GM19463 (cell line): ENCODE measurements around the gene HAUS8.
"Not testable (repeated sequence)": the region's sequence is repeated elsewhere in the genome, so short reads cannot be mapped to it uniquely, and the experiment has no call there.

Experiments
- ATAC-seq: cut with Tn5 transposase; IDR thresholded peaks from one replicate; pipeline ENCODE4 v1.9.1; 2021; ENCODE audit warnings: mild to moderate bottlenecking, moderate library complexity; ENCODE audit not compliant: unreplicated experiment

The HAUS8 gene

DNA sequence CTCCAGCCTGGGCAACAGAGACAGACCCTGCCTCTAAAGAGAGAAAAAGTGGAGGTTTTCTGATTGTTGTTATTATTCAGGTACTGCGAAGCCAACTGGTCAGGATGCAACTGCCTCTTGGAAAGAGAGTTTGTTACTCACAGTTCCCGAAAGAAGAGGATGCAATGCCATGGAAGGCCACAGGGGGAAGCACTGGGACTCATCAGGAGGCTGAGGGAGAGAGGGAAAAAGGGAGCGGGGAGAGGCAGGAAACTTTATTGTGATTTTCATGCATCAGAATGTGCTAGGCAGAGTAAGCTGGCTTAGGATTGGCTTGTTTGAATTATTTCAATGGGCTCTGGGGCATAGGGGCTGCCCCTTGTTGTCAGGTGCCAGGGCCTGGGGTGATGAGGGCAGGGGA lies 27.9 kb upstream of the HAUS8 start:
- ATAC-seq, result no peak

GRCh38 chr19:17101686-17102628 lies 26.7 kb upstream of the HAUS8 start:
- ATAC-seq, result no peak

DNA sequence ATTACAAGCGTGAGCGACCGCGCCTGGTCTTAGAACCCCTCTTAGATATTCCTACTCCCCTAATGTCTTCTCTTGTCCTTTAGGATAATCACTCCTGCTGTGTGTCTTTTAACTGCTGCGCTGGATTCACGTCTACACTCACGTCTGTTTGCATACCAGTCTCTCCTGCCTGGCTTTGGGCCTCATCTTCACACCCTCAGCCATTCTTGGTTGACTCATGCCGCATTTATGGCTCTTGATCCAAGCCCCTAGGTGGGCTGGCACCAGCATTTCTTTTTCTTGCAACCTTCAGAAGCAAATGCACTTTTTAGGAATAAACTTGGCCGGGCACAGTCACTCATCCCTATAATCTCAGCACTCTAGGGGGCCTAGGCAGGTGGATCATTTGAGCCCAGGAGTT lies 23.1 kb upstream of the HAUS8 start:
- no peak for ATAC-seq

DNA sequence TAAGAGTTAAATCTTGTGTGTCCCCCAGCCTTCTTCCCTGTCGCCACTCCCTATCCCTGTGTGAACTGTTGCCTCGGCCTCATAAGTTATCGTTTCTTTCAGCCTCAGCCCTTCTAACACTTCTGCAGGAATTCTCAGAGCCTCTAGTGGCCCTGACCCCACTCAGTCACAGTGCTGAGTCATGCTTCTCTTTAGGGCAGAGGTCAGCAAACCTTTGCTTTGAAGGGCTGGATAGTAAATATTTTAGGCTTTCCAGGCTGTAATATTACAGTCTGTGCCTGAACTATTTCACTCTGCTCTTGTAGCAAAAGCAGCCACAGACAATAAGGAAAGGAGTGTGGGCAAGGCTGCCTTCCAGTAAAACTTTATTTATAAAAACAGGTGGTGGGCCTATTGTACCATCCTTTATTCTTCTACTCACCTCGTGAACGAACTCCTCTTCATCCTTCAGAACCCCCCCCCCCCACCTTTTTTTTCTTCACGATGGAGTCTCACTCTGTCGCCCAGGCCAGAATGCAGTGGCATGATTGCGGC lies 22.4 kb upstream of the HAUS8 start:
- no peak for ATAC-seq

DNA sequence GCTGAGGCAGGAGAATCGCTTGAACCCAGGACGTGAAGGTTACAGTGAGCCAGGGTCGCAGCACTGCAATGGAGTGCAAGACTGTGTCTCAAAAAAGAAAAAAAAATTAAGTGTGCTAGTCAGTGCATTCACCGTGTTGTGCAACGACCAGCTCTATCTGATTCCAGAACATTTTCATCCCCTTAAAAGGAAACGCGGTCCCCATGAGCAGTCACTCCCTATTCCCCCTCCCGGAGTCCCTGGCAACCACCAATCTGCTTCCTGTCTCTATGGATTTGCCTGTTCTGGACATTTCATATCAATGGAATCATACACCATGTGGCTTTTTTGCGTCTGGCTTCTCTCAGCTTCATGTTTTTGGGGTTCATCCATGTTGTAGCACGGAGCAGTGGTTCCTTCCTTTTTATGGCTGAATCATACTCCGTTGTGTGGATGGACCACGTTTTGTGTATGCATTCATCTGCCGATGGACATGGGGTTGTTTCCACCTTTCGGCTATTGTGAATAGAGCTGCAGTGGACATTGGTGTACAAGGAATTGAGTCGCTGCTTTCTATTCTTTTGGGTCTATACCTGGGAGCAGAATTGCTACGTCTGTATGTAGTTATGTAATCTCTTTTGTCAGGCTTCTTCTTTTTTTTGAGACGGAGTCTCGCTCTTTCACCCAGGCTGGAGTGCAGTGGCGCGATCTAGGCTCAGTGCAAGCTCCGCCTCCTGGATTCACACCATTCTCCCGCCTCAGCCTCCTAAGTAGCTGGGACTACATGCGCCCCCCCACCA lies 20.1 kb upstream of the HAUS8 start:
- ATAC-seq, result no peak

- not testable (repeated sequence) for ATAC-seq
Observed at GRCh38 chr19:17094694-17095093, 19.4 kb upstream of the HAUS8 start.

DNA sequence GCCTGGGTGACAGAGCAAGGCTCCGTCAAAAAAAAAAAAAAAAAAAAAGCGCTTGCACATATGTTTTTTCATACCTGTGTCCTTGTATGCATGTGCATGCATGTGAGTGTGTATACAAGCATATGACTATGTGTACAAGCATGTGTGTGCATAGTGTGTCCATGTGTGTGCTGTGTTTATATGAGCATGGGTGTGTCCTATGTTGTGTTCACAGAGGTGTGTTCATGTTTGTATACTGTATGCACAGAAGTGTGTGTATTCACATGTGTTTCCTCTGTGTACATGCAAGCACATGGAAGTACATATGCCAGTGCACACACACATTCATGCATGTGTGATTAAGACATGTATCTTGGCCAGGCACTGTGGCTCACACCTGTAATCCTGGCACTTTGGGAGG lies 17.4 kb upstream of the HAUS8 start:
- ATAC-seq, result no peak

- ATAC-seq, result no peak
Observed at GRCh38 chr19:17091758-17092333, 16.6 kb upstream of the HAUS8 start.

- no peak for ATAC-seq
Observed at GRCh38 chr19:17090583-17090982, 15.3 kb upstream of the HAUS8 start.

DNA sequence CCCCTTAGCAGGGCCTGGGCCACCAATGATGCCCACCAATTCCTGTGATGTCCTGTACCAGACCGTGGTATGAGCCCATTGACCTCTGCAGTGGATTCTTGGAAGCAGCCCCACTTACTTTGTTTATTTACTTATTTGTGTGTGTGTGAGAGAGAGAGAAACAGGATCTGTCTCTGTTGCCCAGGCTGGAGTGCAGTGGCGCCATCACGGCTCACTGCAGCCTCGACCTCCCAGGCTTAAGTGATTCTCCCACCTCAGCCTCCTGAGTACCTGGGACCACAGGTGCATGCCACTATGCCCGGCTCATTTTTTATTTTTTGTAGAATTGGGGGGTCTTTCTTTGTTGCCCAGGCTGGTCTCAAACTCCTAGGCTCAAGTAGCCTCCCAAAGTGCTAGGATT lies 13.3 kb upstream of the HAUS8 start:
- no peak for ATAC-seq

DNA sequence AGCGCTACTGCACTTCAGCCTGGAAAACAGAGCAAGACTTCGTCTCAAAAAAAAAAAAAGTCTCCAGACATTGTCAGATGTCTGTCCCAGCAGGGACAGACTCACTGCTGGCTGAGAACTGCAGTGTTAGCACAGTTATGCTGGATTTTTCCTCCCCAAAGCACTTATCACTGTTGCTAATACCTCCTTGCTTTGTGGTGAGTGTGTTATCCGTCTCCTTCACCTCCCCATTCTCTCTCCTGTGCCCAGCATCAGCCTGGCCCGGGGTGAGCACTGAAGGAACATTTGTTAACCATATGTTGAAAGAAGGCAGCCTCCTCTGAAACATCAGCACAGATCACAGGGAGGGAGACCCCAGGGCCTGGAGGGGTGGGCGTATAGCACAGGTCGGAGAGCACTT lies 11.6 kb upstream of the HAUS8 start:
- ATAC-seq, result no peak

DNA sequence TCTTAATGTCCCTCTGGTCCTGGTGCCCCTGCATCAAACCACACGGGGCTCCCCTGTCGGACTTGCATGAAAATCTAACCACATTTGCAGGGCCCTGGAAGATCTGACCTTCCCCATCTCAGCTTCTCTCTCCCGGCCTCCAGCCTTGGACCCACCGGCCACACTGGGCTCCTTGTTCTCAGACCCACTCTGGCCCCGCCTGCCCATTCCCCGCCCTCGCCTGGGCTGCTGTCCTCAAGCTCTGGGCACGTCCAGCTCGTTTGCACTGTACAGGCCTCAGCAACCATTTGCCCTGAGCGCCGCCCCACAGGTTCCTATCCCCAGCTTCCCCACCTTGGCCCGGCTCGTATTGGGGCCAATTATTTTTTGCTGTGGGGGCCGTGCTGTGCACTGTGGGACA lies 10.9 kb upstream of the HAUS8 start:
- ATAC-seq, result no peak

DNA sequence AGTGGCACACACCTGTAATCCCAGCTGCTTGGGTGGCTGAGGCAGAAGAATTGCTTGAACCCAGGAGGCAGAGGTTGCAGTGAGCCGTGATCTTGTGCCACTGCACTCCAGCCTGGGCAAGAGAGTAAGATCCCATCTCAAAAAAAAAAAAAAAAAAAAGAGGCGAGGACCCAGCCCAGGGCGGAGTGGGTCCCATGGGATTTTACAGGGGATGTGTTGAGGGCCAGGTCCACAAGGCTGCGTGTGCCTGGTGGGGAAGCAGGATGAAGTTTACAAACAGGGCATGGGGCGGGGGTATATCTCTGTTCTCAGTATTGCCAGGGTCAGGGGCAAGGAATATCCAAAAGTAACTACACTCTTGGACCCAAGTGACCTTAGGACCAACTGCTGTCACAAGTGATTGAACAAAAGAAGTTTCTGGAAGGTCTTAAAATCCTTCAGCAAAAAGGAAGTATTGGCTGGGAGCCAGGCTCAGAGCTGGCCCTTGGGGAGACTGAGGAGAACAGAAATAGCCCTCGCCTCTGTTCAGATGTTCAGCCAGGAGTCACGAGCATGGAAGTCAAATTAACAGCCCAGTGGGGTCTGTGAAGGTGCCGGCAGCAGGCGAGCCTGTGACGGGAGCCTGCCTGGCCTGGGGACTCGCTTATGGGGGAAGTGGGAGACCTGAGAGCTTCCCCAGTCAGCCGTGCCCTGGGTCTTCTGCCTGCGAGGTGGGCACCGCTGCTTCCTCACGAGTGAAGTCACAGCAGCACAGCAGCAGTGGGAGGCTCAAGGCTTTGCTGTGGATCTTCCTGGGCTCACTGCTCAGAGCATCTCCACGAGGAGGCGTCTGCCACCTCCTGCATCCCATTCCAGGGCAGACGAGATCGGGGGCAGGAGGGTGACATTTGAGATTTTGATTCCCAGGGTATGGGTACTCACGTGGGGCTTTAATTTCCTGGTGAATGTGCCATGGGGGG lies 6.7 kb upstream of the HAUS8 start:
- no peak for ATAC-seq

GRCh38 chr19:17080440-17080801 lies 5.2 kb upstream of the HAUS8 start:
- ATAC-seq, result no peak

- no peak for ATAC-seq
Observed at GRCh38 chr19:17079710-17080439, 4.6 kb upstream of the HAUS8 start.

GRCh38 chr19:17078920-17079709 lies 3.9 kb upstream of the HAUS8 start:
- ATAC-seq, result no peak

DNA sequence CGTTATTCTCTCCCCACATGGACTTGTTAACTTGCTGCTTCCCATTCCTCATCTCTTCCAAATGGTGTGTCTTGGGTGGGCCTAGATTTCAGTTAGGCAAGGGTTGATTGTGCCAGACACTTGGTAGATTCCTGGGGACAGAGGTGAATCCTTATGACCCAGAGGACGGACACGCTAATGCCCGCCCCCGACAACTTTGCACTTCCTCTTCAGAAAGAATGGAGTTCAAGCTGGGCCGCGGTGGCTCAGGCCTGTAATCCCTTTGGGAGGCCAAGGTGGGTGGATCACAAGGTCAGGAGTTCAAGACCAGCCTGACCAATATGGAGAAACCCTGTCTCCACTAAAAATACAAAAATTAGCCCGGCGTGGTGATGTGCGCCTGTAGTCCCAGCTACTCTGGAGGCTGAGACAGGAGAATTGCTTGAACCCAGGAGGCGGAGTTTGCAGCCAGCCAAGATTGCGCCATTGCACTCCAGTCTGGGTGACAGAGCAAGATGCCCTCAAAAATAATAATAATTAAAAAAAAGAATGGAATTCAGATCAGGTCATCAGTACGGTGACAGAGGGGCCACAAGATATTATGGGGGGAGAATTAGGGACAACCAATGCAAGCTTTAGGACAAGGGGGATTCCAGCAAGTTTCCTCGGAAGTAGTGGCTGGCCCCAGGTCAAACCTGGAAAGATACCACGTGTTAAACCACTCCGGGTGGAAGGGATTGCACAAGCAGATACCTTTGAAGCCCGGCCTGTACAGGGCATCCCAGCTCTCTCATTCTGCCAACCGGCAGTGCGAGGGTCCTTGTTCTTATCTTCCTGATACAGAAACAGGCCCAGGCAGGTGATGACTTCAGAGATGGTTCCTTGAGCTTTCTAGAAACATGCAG lies 3.0 kb upstream of the HAUS8 start:
- ATAC-seq, result no peak

- no peak for ATAC-seq
Observed at GRCh38 chr19:17077447-17078028, 2.3 kb upstream of the HAUS8 start.
